ENCODE results near the gene DHRS13. TPM values are rescaled to one million over a fixed set of nuclear protein-coding genes. Genes with fewer than 3 reads are reported as not detected.
A peak's percentile ranks its signal among the peaks of the same experiment; 100 is the strongest.
"Not testable (repeated sequence)": the region's sequence is repeated elsewhere in the genome, so short reads cannot be mapped to it uniquely, and the experiment has no call there.

The DHRS13 gene
- total and polyA plus RNA-seq, 10 of the 15 experiments (the other 5 are each of a cell fraction or from before 2014, with no cell fraction given), result 0.18 to 55.2 (median 31.3) TPM; not detected in 1

DNA sequence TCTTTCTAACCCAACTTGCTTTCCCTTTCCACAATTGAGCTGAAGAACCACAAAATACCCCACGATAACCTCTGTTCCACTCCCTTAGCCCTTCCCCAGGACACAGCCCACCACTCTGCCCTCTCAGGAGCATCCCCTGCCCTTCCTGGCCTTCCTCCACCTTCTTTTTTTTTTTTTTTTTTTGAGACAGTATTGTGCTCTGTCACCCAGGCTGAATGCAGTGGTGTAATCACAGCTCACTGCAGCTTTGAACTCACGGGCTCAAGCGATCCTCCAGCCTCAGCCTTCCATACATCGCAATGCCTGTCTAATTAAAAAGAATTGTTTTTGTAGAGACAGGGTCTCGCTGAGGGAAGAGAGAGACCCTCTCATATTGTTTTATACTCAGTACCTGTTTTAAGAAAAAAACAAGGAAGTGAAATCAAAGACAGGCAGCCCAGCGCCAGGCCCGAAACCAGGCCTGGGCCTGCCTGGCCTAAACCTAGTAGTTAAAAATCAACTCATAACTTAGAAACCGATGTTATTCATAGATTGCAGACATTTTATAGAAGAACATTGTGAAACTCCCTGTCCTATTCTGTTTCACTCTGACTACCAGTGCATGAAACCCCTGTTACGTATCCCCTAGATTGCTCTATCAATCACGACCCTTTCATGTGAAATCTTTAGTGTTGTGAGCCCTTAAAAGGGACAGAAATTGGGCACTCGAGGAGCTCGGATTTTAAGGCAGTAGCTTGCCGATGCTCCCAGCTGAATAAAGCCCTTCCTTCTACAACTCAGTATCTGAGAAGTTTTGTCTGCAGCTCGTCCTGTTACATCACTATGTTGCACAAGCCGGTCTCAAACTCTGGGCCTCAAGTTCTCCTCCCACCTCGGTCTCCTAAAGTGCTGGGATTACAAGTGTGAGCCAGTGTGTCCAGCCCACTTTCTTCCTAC lies 9.4 kb downstream of the DHRS13 start:
- DNase-seq (ENCODE audit: low read depth, low spot score) (peak; percentile 90), ATAC-seq (peak; percentile 12)
- H3K27ac ChIP-seq (ENCODE audit: control insufficient read depth, insufficient read depth), result peak overlapping the region; percentile 95
- peak overlapping the region; percentile 68 for H3K9ac ChIP-seq (ENCODE audit: control insufficient read depth, insufficient read depth, low read length)
- intact Hi-C loops (cut with micrococcal nuclease; ENCODE audit: unreplicated experiment) (loop anchor here (2.0 kb wide), 1 partner anchor 167 kb away; the partner anchor contains the start of gene TLCD1), in situ Hi-C loops (cut with MboI) (loop anchor here (25.0 kb wide), 1 partner anchor 1406 kb away; no protein-coding TSS in a partner anchor)
- BruUV-seq (replicated peaks); H2AFZ ChIP-seq (ENCODE audit: control insufficient read depth, low read depth, low read length); H4K20me1 ChIP-seq (ENCODE audit: control insufficient read depth, insufficient read depth); H3K9me3 ChIP-seq (replicated peaks; ENCODE audit: control insufficient read depth, insufficient read depth, low read length); FAIRE-seq; H3K27me3 ChIP-seq (replicated peaks in 1 of 2; ENCODE audit: control insufficient read depth in 2 of 2, insufficient read depth in 2 of 2, low read length in 1 of 2); H3K36me3 ChIP-seq (ENCODE audit: control insufficient read depth in 2 of 2, insufficient read depth in 2 of 2, low read length in 1 of 2): not testable (repeated sequence)
- 2% methylated on average over 16 of the region's 16 CpGs for WGBS (ENCODE audit: insufficient coverage, insufficient replicate concordance, low lambda C conversion rate, missing lambda C conversion rate)
- peaks cover 20% of the 10 kb centered on the region for H3K79me2 ChIP-seq (ENCODE audit: control insufficient read depth, insufficient read depth, low read length)
- RAD21 ChIA-PET (ENCODE audit: unreplicated experiment), result interaction anchor here (0.8 to 3.4 kb wide), 15 partner anchors 9 to 247 kb away, joined by 3 to 22 read pairs (median 5); partner anchors contain the start of genes DHRS13, FAM222B, PHF12 and RPL23A
- H3K4me3 ChIP-seq, result peak overlapping the region; percentile 52; the same call in 1 of the 2 replicates
- CTCF ChIA-PET, result interaction anchor here (0.9 to 5.4 kb wide), 9 partner anchors 8 to 174 kb away, joined by 3 to 31 read pairs (median 4); partner anchors contain the start of genes DHRS13, FAM222B, NEK8 and RPL23A
- H3K4me1 ChIP-seq (ENCODE audit: control insufficient read depth, insufficient read depth, low read length), result peaks cover 55% of the 10 kb centered on the region
- H3K4me2 ChIP-seq (ENCODE audit: control insufficient read depth, insufficient read depth), result peak overlapping the region; percentile 91
- POLR2A ChIA-PET, result interaction anchor here (0.6 to 3.5 kb wide), 18 partner anchors 8 to 249 kb away, joined by 3 to 24 read pairs (median 8); partner anchors contain the start of genes BLTP2, DHRS13, FAM222B and PHF12
- SMC1A ChIA-PET (ENCODE audit: uncharacterized antibody, unreplicated experiment), result interaction anchor here (1.0 to 4.3 kb wide), 16 partner anchors 8 to 168 kb away, joined by 3 to 19 read pairs (median 5); partner anchors contain the start of genes ERAL1, NEK8 and PHF12
- TF ChIP-seq CBFB (IDR thresholded peaks at IDR 0.05; ENCODE audit: low read depth) (0 out of 2 replicates have a peak, but pooled peaks have one; percentile 10), TAF1 (IDR thresholded peaks at IDR 0.05; ENCODE audit: borderline replicate concordance, low read depth, low read length) (peak; percentile 14; the same call in 1 of the 2 replicates), ZNF384 (IDR thresholded peaks at IDR 0.05; ENCODE audit: borderline replicate concordance, low read depth, low read length) (peak; percentile 78), IKZF1 (conservative IDR thresholded peaks at IDR 0.05) (peak; percentile 56; the same call in 1 of the 2 replicates), JUNB (IDR thresholded peaks at IDR 0.05) (peak; percentile 63), MEF2A (IDR thresholded peaks at IDR 0.05; ENCODE audit: insufficient read depth, low read depth, low read length) (0 out of 2 replicates have a peak, but pooled peaks have one; percentile 41), NFIC (IDR thresholded peaks at IDR 0.05; ENCODE audit: low read depth, low read length) (peak; percentile 83; the same call in 1 of the 2 replicates), HDGF (IDR thresholded peaks at IDR 0.05) (peak; percentile 98)
- TF ChIP-seq, protein P1, sequence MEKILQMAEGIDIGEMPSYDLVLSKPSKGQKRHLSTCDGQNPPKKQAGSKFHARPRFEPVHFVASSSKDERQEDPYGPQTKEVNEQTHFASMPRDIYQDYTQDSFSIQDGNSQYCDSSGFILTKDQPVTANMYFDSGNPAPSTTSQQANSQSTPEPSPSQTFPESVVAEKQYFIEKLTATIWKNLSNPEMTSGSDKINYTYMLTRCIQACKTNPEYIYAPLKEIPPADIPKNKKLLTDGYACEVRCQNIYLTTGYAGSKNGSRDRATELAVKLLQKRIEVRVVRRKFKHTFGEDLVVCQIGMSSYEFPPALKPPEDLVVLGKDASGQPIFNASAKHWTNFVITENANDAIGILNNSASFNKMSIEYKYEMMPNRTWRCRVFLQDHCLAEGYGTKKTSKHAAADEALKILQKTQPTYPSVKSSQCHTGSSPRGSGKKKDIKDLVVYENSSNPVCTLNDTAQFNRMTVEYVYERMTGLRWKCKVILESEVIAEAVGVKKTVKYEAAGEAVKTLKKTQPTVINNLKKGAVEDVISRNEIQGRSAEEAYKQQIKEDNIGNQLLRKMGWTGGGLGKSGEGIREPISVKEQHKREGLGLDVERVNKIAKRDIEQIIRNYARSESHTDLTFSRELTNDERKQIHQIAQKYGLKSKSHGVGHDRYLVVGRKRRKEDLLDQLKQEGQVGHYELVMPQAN (conservative IDR thresholded peaks at IDR 0.05), result peak; percentile 19; the same call in 1 of the 2 replicates
- TF ChIP-seq, protein P2, sequence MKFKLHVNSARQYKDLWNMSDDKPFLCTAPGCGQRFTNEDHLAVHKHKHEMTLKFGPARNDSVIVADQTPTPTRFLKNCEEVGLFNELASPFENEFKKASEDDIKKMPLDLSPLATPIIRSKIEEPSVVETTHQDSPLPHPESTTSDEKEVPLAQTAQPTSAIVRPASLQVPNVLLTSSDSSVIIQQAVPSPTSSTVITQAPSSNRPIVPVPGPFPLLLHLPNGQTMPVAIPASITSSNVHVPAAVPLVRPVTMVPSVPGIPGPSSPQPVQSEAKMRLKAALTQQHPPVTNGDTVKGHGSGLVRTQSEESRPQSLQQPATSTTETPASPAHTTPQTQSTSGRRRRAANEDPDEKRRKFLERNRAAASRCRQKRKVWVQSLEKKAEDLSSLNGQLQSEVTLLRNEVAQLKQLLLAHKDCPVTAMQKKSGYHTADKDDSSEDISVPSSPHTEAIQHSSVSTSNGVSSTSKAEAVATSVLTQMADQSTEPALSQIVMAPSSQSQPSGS (IDR thresholded peaks at IDR 0.05; ENCODE audit: low read length), result peak; percentile 59
- TF ChIP-seq, protein P3, sequence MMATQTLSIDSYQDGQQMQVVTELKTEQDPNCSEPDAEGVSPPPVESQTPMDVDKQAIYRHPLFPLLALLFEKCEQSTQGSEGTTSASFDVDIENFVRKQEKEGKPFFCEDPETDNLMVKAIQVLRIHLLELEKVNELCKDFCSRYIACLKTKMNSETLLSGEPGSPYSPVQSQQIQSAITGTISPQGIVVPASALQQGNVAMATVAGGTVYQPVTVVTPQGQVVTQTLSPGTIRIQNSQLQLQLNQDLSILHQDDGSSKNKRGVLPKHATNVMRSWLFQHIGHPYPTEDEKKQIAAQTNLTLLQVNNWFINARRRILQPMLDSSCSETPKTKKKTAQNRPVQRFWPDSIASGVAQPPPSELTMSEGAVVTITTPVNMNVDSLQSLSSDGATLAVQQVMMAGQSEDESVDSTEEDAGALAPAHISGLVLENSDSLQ (IDR thresholded peaks at IDR 0.05), result peak; percentile 96
- TF ChIP-seq, protein P4, sequence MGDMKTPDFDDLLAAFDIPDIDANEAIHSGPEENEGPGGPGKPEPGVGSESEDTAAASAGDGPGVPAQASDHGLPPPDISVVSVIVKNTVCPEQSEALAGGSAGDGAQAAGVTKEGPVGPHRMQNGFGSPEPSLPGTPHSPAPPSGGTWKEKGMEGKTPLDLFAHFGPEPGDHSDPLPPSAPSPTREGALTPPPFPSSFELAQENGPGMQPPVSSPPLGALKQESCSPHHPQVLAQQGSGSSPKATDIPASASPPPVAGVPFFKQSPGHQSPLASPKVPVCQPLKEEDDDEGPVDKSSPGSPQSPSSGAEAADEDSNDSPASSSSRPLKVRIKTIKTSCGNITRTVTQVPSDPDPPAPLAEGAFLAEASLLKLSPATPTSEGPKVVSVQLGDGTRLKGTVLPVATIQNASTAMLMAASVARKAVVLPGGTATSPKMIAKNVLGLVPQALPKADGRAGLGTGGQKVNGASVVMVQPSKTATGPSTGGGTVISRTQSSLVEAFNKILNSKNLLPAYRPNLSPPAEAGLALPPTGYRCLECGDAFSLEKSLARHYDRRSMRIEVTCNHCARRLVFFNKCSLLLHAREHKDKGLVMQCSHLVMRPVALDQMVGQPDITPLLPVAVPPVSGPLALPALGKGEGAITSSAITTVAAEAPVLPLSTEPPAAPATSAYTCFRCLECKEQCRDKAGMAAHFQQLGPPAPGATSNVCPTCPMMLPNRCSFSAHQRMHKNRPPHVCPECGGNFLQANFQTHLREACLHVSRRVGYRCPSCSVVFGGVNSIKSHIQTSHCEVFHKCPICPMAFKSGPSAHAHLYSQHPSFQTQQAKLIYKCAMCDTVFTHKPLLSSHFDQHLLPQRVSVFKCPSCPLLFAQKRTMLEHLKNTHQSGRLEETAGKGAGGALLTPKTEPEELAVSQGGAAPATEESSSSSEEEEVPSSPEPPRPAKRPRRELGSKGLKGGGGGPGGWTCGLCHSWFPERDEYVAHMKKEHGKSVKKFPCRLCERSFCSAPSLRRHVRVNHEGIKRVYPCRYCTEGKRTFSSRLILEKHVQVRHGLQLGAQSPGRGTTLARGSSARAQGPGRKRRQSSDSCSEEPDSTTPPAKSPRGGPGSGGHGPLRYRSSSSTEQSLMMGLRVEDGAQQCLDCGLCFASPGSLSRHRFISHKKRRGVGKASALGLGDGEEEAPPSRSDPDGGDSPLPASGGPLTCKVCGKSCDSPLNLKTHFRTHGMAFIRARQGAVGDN (IDR thresholded peaks at IDR 0.05), result peak; percentile 73; the same call in 1 of the 2 replicates

Measured in GM12878 (cell line).